Stomach (tissue), 4 donors: ENCODE measurements around the gene PRKCZ.

Source experiments
- CTCF ChIP-seq, 7 experiments: fragments of 450-650 bp in 4 of 7; fragments of 200-600 bp in 3 of 7; sonication (generic) in 3 of 7; IDR thresholded peaks; one replicate each; pipeline ENCODE4 v1.5.1; 2016 to 2019; ENCODE audit warnings: antibody characterized with exemption in 7 of 7, control low read depth in 2 of 7, mild to moderate bottlenecking in 1 of 7
- EP300 ChIP-seq: sonication (generic); formaldehyde crosslinking; IDR thresholded peaks from one replicate; pipeline ENCODE4 v1.6.1; 2017; ENCODE audit warnings: antibody characterized with exemption
- POLR2A ChIP-seq, 4 donors: fragments of 450-650 bp; IDR thresholded peaks; one replicate each; pipeline ENCODE4 v1.6.1; 2016; ENCODE audit warnings: antibody characterized with exemption in 4 of 4, control low read depth in 2 of 4, mild to moderate bottlenecking in 1 of 4, moderate library complexity in 1 of 4
- POLR2AphosphoS5 ChIP-seq, 3 donors: sonication (generic); formaldehyde crosslinking; IDR thresholded peaks; one replicate each; pipeline ENCODE4 v1.6.1; 2016; ENCODE audit warnings: antibody characterized with exemption in 3 of 3

GRCh38 chr1:2163205-2163604, 113.0 kb downstream of the PRKCZ start:
- TF ChIP-seq CTCF (IDR thresholded peaks at IDR 0.05) (no peak), POLR2A (IDR thresholded peaks at IDR 0.05) (no peak), POLR2AphosphoS5 (IDR thresholded peaks at IDR 0.05) (no peak), EP300 (no peak)
